ENCODE measurements around the gene AAK1.

DNA sequence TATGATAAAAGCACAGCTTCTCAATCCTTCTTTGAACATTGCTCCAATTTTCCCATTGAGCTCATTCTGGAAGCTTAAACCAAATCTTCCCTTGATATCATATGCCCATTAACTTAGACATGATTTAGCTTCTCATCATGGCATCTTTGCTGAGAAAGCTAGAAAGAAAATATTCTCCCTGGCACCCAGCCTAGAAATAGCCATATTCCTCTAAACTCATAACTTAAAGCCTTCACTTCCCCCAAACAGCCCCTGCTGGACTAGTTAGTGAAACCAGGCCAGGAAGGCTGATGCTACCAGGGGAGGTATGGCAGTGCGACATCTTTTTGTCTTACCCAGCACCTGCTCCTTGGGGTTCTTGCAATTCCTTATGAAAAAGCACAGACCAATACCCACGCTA is 4.3 kb downstream of the AAK1 start:
- TF ChIP-seq, protein P1, sequence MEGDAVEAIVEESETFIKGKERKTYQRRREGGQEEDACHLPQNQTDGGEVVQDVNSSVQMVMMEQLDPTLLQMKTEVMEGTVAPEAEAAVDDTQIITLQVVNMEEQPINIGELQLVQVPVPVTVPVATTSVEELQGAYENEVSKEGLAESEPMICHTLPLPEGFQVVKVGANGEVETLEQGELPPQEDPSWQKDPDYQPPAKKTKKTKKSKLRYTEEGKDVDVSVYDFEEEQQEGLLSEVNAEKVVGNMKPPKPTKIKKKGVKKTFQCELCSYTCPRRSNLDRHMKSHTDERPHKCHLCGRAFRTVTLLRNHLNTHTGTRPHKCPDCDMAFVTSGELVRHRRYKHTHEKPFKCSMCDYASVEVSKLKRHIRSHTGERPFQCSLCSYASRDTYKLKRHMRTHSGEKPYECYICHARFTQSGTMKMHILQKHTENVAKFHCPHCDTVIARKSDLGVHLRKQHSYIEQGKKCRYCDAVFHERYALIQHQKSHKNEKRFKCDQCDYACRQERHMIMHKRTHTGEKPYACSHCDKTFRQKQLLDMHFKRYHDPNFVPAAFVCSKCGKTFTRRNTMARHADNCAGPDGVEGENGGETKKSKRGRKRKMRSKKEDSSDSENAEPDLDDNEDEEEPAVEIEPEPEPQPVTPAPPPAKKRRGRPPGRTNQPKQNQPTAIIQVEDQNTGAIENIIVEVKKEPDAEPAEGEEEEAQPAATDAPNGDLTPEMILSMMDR (IDR thresholded peaks at IDR 0.05): no peak
- TF ChIP-seq POLR2A (IDR thresholded peaks at IDR 0.05): no peak

Measured in body of pancreas (tissue), 4 donors.